Breast epithelium (tissue), 4 donors: ENCODE data around the gene GABPB2. TPM values are rescaled to one million over a fixed set of nuclear protein-coding genes. Genes with fewer than 3 reads are reported as not detected.

Source experiments
- DNase-seq, 2 donors: peaks; one replicate each; pipeline ENCODE4 v3.0.0-alpha.2; 2019; ENCODE audit warnings: low spot score in 2 of 2
- H3K27ac ChIP-seq, 2 donors: fragments of 200-600 bp; sonication (generic) in 1 of 2; one replicate each; pipeline ENCODE4 v1.5.1; 2016 to 2019; ENCODE audit warnings: mild to moderate bottlenecking in 1 of 2
- H3K27me3 ChIP-seq, 2 donors: fragments of 200-600 bp; sonication (generic) in 1 of 2; one replicate each; pipeline versions ENCODE4 v1.5.1 to v1.6.0; 2017 to 2019; ENCODE audit warnings: control low read depth in 1 of 2, mild to moderate bottlenecking in 1 of 2
- H3K36me3 ChIP-seq: fragments of 200-600 bp; one replicate; pipeline ENCODE4 v1.5.1; 2019
- H3K4me1 ChIP-seq, 2 donors: fragments of 200-600 bp; sonication (generic); one replicate each; pipeline ENCODE4 v1.5.1; 2016 to 2019; ENCODE audit warnings: control low read depth in 1 of 2
- H3K4me3 ChIP-seq, 3 donors: fragments of 200-600 bp; sonication (generic); 1 replicate in 2 of 3; 2 replicates in 1 of 3; pipeline ENCODE4 v1.5.1; 2016 to 2019; ENCODE audit warnings: mild to moderate bottlenecking in 3 of 3, moderate library complexity in 2 of 3
- H3K9me3 ChIP-seq, 2 donors: fragments of 200-600 bp; sonication (generic) in 1 of 2; one replicate each; pipeline ENCODE4 v1.5.1; 2016 to 2019; ENCODE audit warnings: control low read depth in 1 of 2
- CTCF ChIP-seq, 3 donors: fragments of 450-650 bp; IDR thresholded peaks; one replicate each; pipeline ENCODE4 v1.5.1; 2016 to 2017; ENCODE audit warnings: antibody characterized with exemption in 3 of 3, mild to moderate bottlenecking in 3 of 3, moderate library complexity in 3 of 3
- POLR2A ChIP-seq: fragments of 450-650 bp; IDR thresholded peaks from one replicate; pipeline ENCODE4 v1.6.1; 2016; ENCODE audit warnings: antibody characterized with exemption, mild to moderate bottlenecking, moderate library complexity
- POLR2AphosphoS5 ChIP-seq, 3 donors: sonication (generic); formaldehyde crosslinking; IDR thresholded peaks; one replicate each; pipeline ENCODE4 v1.6.1; 2017; ENCODE audit warnings: antibody characterized with exemption in 3 of 3
- intact Hi-C: fragments of 100-400 bp; cut with DNase I; formaldehyde crosslinking; loops from one replicate; pipeline ENCODE4 v1.15.1; 2023; ENCODE audit warnings: low total_unique reads
- total RNA-seq, 3 donors: library from RNA; depleted of rRNA; stranded (reverse); fragments of >200 nt; gene quantifications; one replicate each; pipeline ENCODE4 v1.1.0, GENCODE V29; 2016

GABPB2 gene
- total RNA-seq, 3 donors from 2014 or later, result 19.5 to 32.0 (median 20.6) TPM

DNA sequence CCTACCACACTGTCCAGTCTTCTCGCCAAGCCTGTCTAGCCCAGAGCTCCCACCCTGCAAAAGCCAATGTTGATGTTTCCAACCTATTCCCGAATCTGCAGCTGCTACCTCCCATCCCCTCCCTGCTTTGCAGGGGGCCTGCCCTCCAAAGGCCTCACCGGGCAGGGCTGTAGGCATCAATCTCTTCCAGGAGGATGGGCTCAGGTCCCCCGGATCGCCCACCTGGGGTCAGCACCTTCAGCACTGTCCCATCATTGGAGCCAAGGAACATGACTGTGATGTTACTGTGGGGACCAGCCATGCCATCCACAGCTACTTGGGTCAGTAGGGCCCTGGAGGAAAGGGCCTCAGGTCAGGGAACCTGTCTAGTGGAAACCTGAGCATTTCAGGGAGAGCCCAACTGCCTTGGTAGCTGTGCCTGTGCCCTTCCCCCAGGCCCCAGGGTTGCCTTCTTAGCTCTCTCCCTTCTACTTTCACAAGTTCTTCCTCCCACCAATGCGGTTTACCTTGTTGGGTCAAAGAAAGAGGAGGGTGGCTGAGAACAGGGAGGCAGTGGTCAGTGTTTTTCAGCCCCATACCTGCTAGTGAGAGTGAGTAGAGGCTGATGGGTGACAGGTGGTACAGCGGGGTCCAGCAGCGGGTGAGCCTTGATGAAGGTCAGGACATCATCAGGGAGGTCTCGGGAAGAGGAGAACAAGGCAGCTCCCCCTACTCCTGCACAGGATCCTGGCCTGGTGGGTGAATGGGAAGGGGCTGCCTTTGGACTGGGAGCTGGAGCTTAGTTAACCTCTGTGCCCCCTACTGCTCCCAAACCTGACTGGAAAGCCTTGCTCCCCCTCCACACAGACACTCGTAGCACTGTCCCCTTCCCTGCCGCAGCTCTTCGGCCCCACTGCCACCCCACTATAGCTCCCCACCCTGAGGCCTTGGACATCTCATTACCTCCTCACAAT, 65.1 kb downstream of the GABPB2 start:
- no peaks in the 10 kb centered on the region for H3K36me3 ChIP-seq
- no peak overlapping the region for H3K27ac ChIP-seq
- no peak for DNase-seq
- intact Hi-C loops, result no loop called here
- no peaks in the 10 kb centered on the region for H3K4me1 ChIP-seq
- H3K4me3 ChIP-seq, result no peak overlapping the region
- no peaks in the 10 kb centered on the region for H3K9me3 ChIP-seq
- TF ChIP-seq POLR2AphosphoS5 (IDR thresholded peaks at IDR 0.05) (no peak), CTCF (IDR thresholded peaks at IDR 0.05) (no peak), POLR2A (no peak)
- H3K27me3 ChIP-seq, result no peaks in the 10 kb centered on the region

DNA sequence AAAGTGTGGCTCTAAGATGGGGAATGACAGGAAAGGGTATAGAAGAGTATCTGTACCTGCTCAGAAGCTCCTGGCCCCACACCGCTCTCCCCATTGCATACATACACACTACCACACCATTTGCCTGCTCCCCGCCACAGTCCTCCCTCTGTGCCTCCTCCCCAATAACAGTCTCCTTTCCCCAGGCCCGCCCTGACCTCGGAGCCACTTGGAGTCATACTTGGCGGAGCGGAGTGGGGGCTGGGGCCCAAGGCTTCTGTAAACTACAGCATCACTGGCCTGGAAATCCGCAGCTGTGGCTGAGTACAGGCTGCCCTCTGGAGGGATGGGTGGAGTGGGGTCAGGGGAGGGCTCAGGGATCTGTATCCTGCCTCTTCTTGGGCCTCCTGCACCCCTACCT, 67.2 kb downstream of the GABPB2 start:
- Histone ChIP-seq H3K36me3 (no peaks in the 10 kb centered on the region), H3K4me3 (no peak overlapping the region), H3K27me3 (no peaks in the 10 kb centered on the region), H3K4me1 (no peaks in the 10 kb centered on the region), H3K27ac (no peak overlapping the region), H3K9me3 (no peaks in the 10 kb centered on the region)
- intact Hi-C loops, result no loop called here
- TF ChIP-seq POLR2A (no peak), CTCF (IDR thresholded peaks at IDR 0.05) (no peak), POLR2AphosphoS5 (IDR thresholded peaks at IDR 0.05) (no peak)
- DNase-seq, result no peak

- intact Hi-C loops, result no loop called here
- Histone ChIP-seq H3K36me3 (no peaks in the 10 kb centered on the region), H3K27me3 (no peaks in the 10 kb centered on the region), H3K27ac (no peak overlapping the region), H3K9me3 (no peaks in the 10 kb centered on the region), H3K4me1 (peaks cover 0 to 5% of the 10 kb centered on the region in 2 donors), H3K4me3 (no peak overlapping the region)
- TF ChIP-seq CTCF (IDR thresholded peaks at IDR 0.05) (no peak), POLR2AphosphoS5 (IDR thresholded peaks at IDR 0.05) (no peak), POLR2A (no peak)
- no peak for DNase-seq
These were observed 72.0 kb downstream of the GABPB2 start for GRCh38 chr1:151142411-151143056.

DNA sequence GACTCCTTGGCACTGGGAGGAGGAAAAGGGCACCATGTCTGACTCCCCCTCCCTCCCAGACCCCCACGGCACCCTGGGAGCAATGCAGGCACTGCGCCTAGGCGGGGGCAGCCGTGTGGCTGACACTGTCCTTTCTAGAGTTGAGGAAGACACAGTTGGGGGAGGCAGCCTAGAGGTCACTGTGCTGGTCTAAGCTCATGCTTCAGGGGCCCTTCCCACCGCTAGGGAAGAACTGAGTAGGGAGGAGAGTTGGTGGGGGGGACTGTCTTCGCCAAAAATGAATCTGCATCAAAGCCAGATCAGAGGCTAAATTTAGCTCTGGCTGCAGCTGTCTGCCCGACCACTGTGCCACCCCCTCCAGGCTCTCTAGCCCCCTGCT, 72.5 kb downstream of the GABPB2 start:
- no peak for TF ChIP-seq POLR2A
- TF ChIP-seq POLR2AphosphoS5 (IDR thresholded peaks at IDR 0.05), result no peak
- TF ChIP-seq CTCF (IDR thresholded peaks at IDR 0.05), result no peak
- no peak for DNase-seq
- no peak overlapping the region for H3K27ac ChIP-seq

DNA sequence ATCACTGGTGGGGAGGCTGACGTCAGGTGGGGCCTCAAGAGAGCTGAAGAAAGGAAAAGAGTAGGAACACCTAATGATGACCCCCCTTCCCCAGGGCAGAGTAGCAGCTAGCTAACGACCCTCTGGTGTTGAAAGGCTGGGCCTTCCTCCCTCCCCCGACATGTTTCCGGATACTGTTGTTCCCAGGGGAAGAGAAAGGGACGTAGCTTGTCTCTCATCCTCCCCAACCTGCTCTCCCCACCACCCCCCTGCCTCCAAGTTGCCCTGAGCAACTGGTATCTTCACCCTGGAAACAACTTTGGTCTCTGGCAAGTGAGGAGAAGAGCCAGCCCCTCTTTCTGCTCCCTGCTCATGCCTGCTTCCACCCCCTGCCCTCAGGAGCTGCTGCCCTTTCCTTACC, 73.4 kb downstream of the GABPB2 start:
- H3K27me3 ChIP-seq, result no peaks in the 10 kb centered on the region
- no peaks in the 10 kb centered on the region for H3K9me3 ChIP-seq
- H3K36me3 ChIP-seq, result no peaks in the 10 kb centered on the region
- H3K27ac ChIP-seq, result peak overlapping the region in 1 of 2 donors; percentile 29
- intact Hi-C loops, result no loop called here
- DNase-seq, result peak in 1 of 2 donors; percentile 15
- TF ChIP-seq POLR2A, result no peak
- no peak for TF ChIP-seq CTCF (IDR thresholded peaks at IDR 0.05)
- no peak for TF ChIP-seq POLR2AphosphoS5 (IDR thresholded peaks at IDR 0.05)
- H3K4me1 ChIP-seq, result peaks cover 0 to 5% of the 10 kb centered on the region in 2 donors
- H3K4me3 ChIP-seq, result no peak overlapping the region

More for the DNA sequence above, 72.5 kb downstream of the GABPB2 start:
- no peaks in the 10 kb centered on the region for H3K9me3 ChIP-seq
- H3K4me3 ChIP-seq, result no peak overlapping the region
- H3K36me3 ChIP-seq, result no peaks in the 10 kb centered on the region
- intact Hi-C loops, result no loop called here
- H3K4me1 ChIP-seq, result peaks cover 0 to 5% of the 10 kb centered on the region in 2 donors
- H3K27me3 ChIP-seq, result no peaks in the 10 kb centered on the region
